Subcutaneous adipose tissue (tissue), 4 donors: Measurements from ENCODE around the gene BMP2K. TPM values are rescaled to one million over a fixed set of nuclear protein-coding genes. Genes with fewer than 3 reads are reported as not detected.

Experiments used
- CTCF ChIP-seq: fragments of 450-650 bp; IDR thresholded peaks from one replicate; pipeline ENCODE4 v1.5.1; 2016; ENCODE audit warnings: low read depth, mild to moderate bottlenecking, control low read depth, antibody characterized with exemption, moderate library complexity
- total RNA-seq, 4 donors: library from RNA; depleted of rRNA; stranded (reverse); fragments of >200 nt; gene quantifications; one replicate each; pipeline ENCODE4 v1.1.0, GENCODE V29; 2016

Gene BMP2K
- total RNA-seq, 4 donors from 2014 or later = 32.2 to 100 (median 57.7) TPM

GRCh38 chr4:78862314-78862737 is 86.2 kb downstream of the BMP2K start:
- TF ChIP-seq CTCF = no peak

GRCh38 chr4:78863254-78863869 is 87.2 kb downstream of the BMP2K start:
- TF ChIP-seq CTCF = no peak

- no peak for TF ChIP-seq CTCF
Observed at GRCh38 chr4:78863991-78864390, 87.8 kb downstream of the BMP2K start.

GRCh38 chr4:78864405-78865024 is 88.4 kb downstream of the BMP2K start:
- no peak for TF ChIP-seq CTCF

GRCh38 chr4:78865451-78865850 is 89.3 kb downstream of the BMP2K start:
- no peak for TF ChIP-seq CTCF

GRCh38 chr4:78870056-78870455 is 93.9 kb downstream of the BMP2K start:
- TF ChIP-seq CTCF = no peak

GRCh38 chr4:78876568-78877320 is 100.6 kb downstream of the BMP2K start:
- TF ChIP-seq CTCF = no peak
